Activated T-helper 2 cell treated with anti-CD3 and anti-CD28 coated beads, Interferon-gamma antibody, Interleukin-2, Interleukin-4, amounts not matched to agents 10 μg/mL and 5 μg/mL and 100 μg/mL, durations not matched to agents 14 hours and 24 hours and 36 hours (primary cell): ENCODE measurements around the gene SGMS1. TPM values are rescaled to one million over a fixed set of nuclear protein-coding genes. Genes with fewer than 3 reads are reported as not detected.

Experiments
- DNase-seq: peaks from one replicate; pipeline ENCODE4 v3.0.0; 2021; ENCODE audit warnings: low spot score
- H3K27ac Mint-ChIP-seq: one replicate; pipeline ENCODE4 v1.8.0; 2021; ENCODE audit warnings: mixed read lengths
- H3K27me3 Mint-ChIP-seq: one replicate; pipeline ENCODE4 v1.8.0; 2021; ENCODE audit warnings: low read depth, mixed read lengths
- H3K36me3 Mint-ChIP-seq: one replicate; pipeline ENCODE4 v1.8.0; 2021; ENCODE audit warnings: low read depth, mixed read lengths
- H3K4me1 Mint-ChIP-seq: one replicate; pipeline ENCODE4 v1.8.0; 2021; ENCODE audit warnings: low read depth, mixed read lengths
- H3K4me3 Mint-ChIP-seq: one replicate; pipeline ENCODE4 v1.8.0; 2021; ENCODE audit warnings: low read depth, mild to moderate bottlenecking, moderate library complexity, mixed read lengths
- H3K9me3 Mint-ChIP-seq: one replicate; pipeline ENCODE4 v1.8.0; 2021; ENCODE audit warnings: mixed read lengths
- intact Hi-C: fragments of 100-400 bp; cut with micrococcal nuclease; formaldehyde crosslinking; loops from one replicate; pipeline ENCODE4 v1.15.1; 2023
- total RNA-seq: library from RNA; stranded (reverse); gene quantifications from 2 replicates; pipeline ENCODE4 v1.2.3, GENCODE V29; 2022

The SGMS1 gene
- total RNA-seq, 1 donor from 2014 or later: 10.7 TPM

GRCh38 chr10:50567384-50567783 lies 56.4 kb downstream of the SGMS1 start:
- no peaks in the 10 kb centered on the region for H3K27me3 Mint-ChIP-seq
- H3K9me3 Mint-ChIP-seq: no peaks in the 10 kb centered on the region
- DNase-seq: no peak
- H3K27ac Mint-ChIP-seq: no peak overlapping the region
- H3K4me3 Mint-ChIP-seq: no peak overlapping the region
- no peaks in the 10 kb centered on the region for H3K4me1 Mint-ChIP-seq
- intact Hi-C loops: no loop called here
- no peaks in the 10 kb centered on the region for H3K36me3 Mint-ChIP-seq

GRCh38 chr10:50566150-50566549 lies 57.6 kb downstream of the SGMS1 start:
- no peaks in the 10 kb centered on the region for H3K36me3 Mint-ChIP-seq
- intact Hi-C loops: no loop called here
- H3K9me3 Mint-ChIP-seq: no peaks in the 10 kb centered on the region
- H3K27ac Mint-ChIP-seq: no peak overlapping the region
- DNase-seq: no peak
- H3K27me3 Mint-ChIP-seq: no peaks in the 10 kb centered on the region
- H3K4me1 Mint-ChIP-seq: peaks cover 2% of the 10 kb centered on the region
- H3K4me3 Mint-ChIP-seq: no peak overlapping the region

GRCh38 chr10:50565301-50566083 lies 58.3 kb downstream of the SGMS1 start:
- Mint-ChIP-seq H3K27ac (no peak overlapping the region), H3K4me1 (peaks cover 2% of the 10 kb centered on the region), H3K36me3 (no peaks in the 10 kb centered on the region), H3K4me3 (no peak overlapping the region), H3K9me3 (no peaks in the 10 kb centered on the region), H3K27me3 (no peaks in the 10 kb centered on the region)
- intact Hi-C loops: no loop called here
- no peak for DNase-seq

- no peaks in the 10 kb centered on the region for H3K9me3 Mint-ChIP-seq
- DNase-seq: no peak
- H3K36me3 Mint-ChIP-seq: no peaks in the 10 kb centered on the region
- H3K27ac Mint-ChIP-seq: no peak overlapping the region
- H3K4me3 Mint-ChIP-seq: no peak overlapping the region
- intact Hi-C loops: no loop called here
- H3K4me1 Mint-ChIP-seq: peaks cover 2% of the 10 kb centered on the region
- H3K27me3 Mint-ChIP-seq: no peaks in the 10 kb centered on the region
Observed at GRCh38 chr10:50563906-50564305, 59.9 kb downstream of the SGMS1 start.

- intact Hi-C loops: no loop called here
Observed at GRCh38 chr10:50561816-50562215, 61.9 kb downstream of the SGMS1 start.

GRCh38 chr10:50561266-50561665 lies 62.5 kb downstream of the SGMS1 start:
- no peak overlapping the region for H3K4me3 Mint-ChIP-seq
- H3K27ac Mint-ChIP-seq: no peak overlapping the region
- H3K4me1 Mint-ChIP-seq: peaks cover 2% of the 10 kb centered on the region
- no peaks in the 10 kb centered on the region for H3K36me3 Mint-ChIP-seq
- intact Hi-C loops: no loop called here
- no peaks in the 10 kb centered on the region for H3K9me3 Mint-ChIP-seq
- DNase-seq: no peak
- H3K27me3 Mint-ChIP-seq: no peaks in the 10 kb centered on the region

More at GRCh38 chr10:50561816-50562215, 61.9 kb downstream of the SGMS1 start:
- H3K36me3 Mint-ChIP-seq: no peaks in the 10 kb centered on the region
- H3K27me3 Mint-ChIP-seq: no peaks in the 10 kb centered on the region
- no peaks in the 10 kb centered on the region for H3K9me3 Mint-ChIP-seq
- no peak overlapping the region for H3K4me3 Mint-ChIP-seq
- peaks cover 2% of the 10 kb centered on the region for H3K4me1 Mint-ChIP-seq
- no peak for DNase-seq
- no peak overlapping the region for H3K27ac Mint-ChIP-seq

GRCh38 chr10:50560370-50560769 lies 63.4 kb downstream of the SGMS1 start:
- Mint-ChIP-seq H3K27me3 (no peaks in the 10 kb centered on the region), H3K4me1 (peaks cover 2% of the 10 kb centered on the region)
- intact Hi-C loops: no loop called here

GRCh38 chr10:50558371-50558770 lies 65.4 kb downstream of the SGMS1 start:
- intact Hi-C loops: no loop called here
- H3K4me1 Mint-ChIP-seq: peaks cover 2% of the 10 kb centered on the region

More at GRCh38 chr10:50560370-50560769, 63.4 kb downstream of the SGMS1 start:
- Mint-ChIP-seq H3K4me3 (no peak overlapping the region), H3K9me3 (no peaks in the 10 kb centered on the region), H3K27ac (no peak overlapping the region), H3K36me3 (no peaks in the 10 kb centered on the region)
- DNase-seq: no peak

GRCh38 chr10:50557130-50557682 lies 66.5 kb downstream of the SGMS1 start:
- Mint-ChIP-seq H3K9me3 (no peaks in the 10 kb centered on the region), H3K4me1 (peaks cover 2% of the 10 kb centered on the region), H3K27me3 (no peaks in the 10 kb centered on the region), H3K36me3 (no peaks in the 10 kb centered on the region), H3K4me3 (no peak overlapping the region), H3K27ac (no peak overlapping the region)
- no peak for DNase-seq
- intact Hi-C loops: no loop called here

More at GRCh38 chr10:50558371-50558770, 65.4 kb downstream of the SGMS1 start:
- no peak overlapping the region for H3K27ac Mint-ChIP-seq
- no peaks in the 10 kb centered on the region for H3K36me3 Mint-ChIP-seq
- no peaks in the 10 kb centered on the region for H3K9me3 Mint-ChIP-seq
- H3K27me3 Mint-ChIP-seq: no peaks in the 10 kb centered on the region
- no peak for DNase-seq
- no peak overlapping the region for H3K4me3 Mint-ChIP-seq

GRCh38 chr10:50556237-50557120 lies 67.3 kb downstream of the SGMS1 start:
- intact Hi-C loops: no loop called here
- Mint-ChIP-seq H3K27me3 (no peaks in the 10 kb centered on the region), H3K4me3 (no peak overlapping the region), H3K4me1 (no peaks in the 10 kb centered on the region), H3K9me3 (no peaks in the 10 kb centered on the region), H3K27ac (no peak overlapping the region), H3K36me3 (no peaks in the 10 kb centered on the region)
- no peak for DNase-seq

- Mint-ChIP-seq H3K4me1 (peaks cover 2% of the 10 kb centered on the region), H3K4me3 (no peak overlapping the region), H3K27ac (no peak overlapping the region), H3K27me3 (no peaks in the 10 kb centered on the region), H3K36me3 (no peaks in the 10 kb centered on the region), H3K9me3 (no peaks in the 10 kb centered on the region)
- no peak for DNase-seq
- intact Hi-C loops: no loop called here
Observed at GRCh38 chr10:50554995-50555568, 68.7 kb downstream of the SGMS1 start.

- intact Hi-C loops: no loop called here
- Mint-ChIP-seq H3K9me3 (no peaks in the 10 kb centered on the region), H3K4me3 (no peak overlapping the region), H3K27me3 (no peaks in the 10 kb centered on the region), H3K27ac (no peak overlapping the region), H3K4me1 (peaks cover 2% of the 10 kb centered on the region), H3K36me3 (no peaks in the 10 kb centered on the region)
- DNase-seq: no peak
Observed at GRCh38 chr10:50554376-50554994, 69.3 kb downstream of the SGMS1 start.
